Gastrocnemius medialis (tissue), 4 donors: Measurements from ENCODE around the gene MYH13. TPM values are rescaled to one million over a fixed set of nuclear protein-coding genes. Genes with fewer than 3 reads are reported as not detected.
A peak's percentile ranks its signal among the peaks of the same experiment; 100 is the strongest.

ENCODE experiments used
- ATAC-seq, 2 donors: fragments of 150-250 bp; one replicate each; pipeline ENCODE4 v1.9.1; 2016
- DNase-seq, 2 donors: peaks; one replicate each; pipeline ENCODE4 v3.0.0-alpha.2; 2019
- H3K27ac ChIP-seq, 4 donors: fragments of 200-600 bp; sonication (generic); 1 replicate in 1 of 4; 2 replicates in 3 of 4; pipeline ENCODE4 v1.5.1; 2016 to 2018; ENCODE audit warnings: mild to moderate bottlenecking in 2 of 4, moderate library complexity in 1 of 4
- H3K27me3 ChIP-seq, 3 donors: fragments of 200-600 bp; sonication (generic) in 2 of 3; 1 replicate in 1 of 3; 2 replicates in 2 of 3; pipeline versions ENCODE4 v1.5.1 to v1.6.0; 2016 to 2019; ENCODE audit warnings: mild to moderate bottlenecking in 1 of 3, moderate library complexity in 1 of 3
- H3K36me3 ChIP-seq, 2 donors: fragments of 200-600 bp; sonication (generic) in 1 of 2; one replicate each; pipeline ENCODE4 v1.5.1; 2017 to 2018
- H3K4me1 ChIP-seq, 2 donors: fragments of 200-600 bp; sonication (generic) in 1 of 2; one replicate each; pipeline ENCODE4 v1.5.1; 2016 to 2017; ENCODE audit warnings: mild to moderate bottlenecking in 2 of 2
- H3K4me3 ChIP-seq, 4 donors: fragments of 200-600 bp; sonication (generic) in 3 of 4; 1 replicate in 1 of 4; 2 replicates in 3 of 4; pipeline ENCODE4 v1.5.1; 2016 to 2019; ENCODE audit warnings: mild to moderate bottlenecking in 2 of 4
- H3K9me3 ChIP-seq, 3 donors: fragments of 200-600 bp; sonication (generic) in 2 of 3; 1 replicate in 1 of 3; 2 replicates in 2 of 3; pipeline ENCODE4 v1.5.1; 2016 to 2019
- POLR2A ChIP-seq, 2 donors: fragments of 450-650 bp; IDR thresholded peaks; one replicate each; pipeline ENCODE4 v1.6.1; 2017; ENCODE audit warnings: antibody characterized with exemption in 2 of 2, mild to moderate bottlenecking in 2 of 2, moderate library complexity in 2 of 2
- in situ Hi-C, 4 donors: fragments of 200-750 bp; cut with MboI; loops; one replicate each; pipeline versions ENCODE4 v1.15.0 to v1.8.0; 2017; ENCODE audit warnings: low sequenced_read_pairs in 4 of 4
- intact Hi-C: fragments of 100-400 bp; cut with DNase I; formaldehyde crosslinking; loops from one replicate; pipeline ENCODE4 v1.15.1; 2023; ENCODE audit warnings: low total_unique reads
- total RNA-seq, 4 donors: library from RNA; depleted of rRNA; stranded (reverse); fragments of >200 nt; gene quantifications; one replicate each; pipeline versions ENCODE4 v1.1.0 to v1.2.3, GENCODE V29; 2016
- TF ChIP-seq, protein P1 (sequence below), 5 experiments: fragments of 450-650 bp in 3 of 5; fragments of 200-600 bp in 2 of 5; sonication (generic) in 2 of 5; IDR thresholded peaks in 4 of 5; conservative IDR thresholded peaks in 1 of 5; 1 replicate in 4 of 5; 2 replicates in 1 of 5; pipeline ENCODE4 v1.5.1; 2016 to 2019; ENCODE audit warnings: antibody characterized with exemption in 5 of 5, mild to moderate bottlenecking in 3 of 5, moderate library complexity in 3 of 5

The MYH13 gene
- total RNA-seq, 4 donors from 2014 or later, result not detected

DNA sequence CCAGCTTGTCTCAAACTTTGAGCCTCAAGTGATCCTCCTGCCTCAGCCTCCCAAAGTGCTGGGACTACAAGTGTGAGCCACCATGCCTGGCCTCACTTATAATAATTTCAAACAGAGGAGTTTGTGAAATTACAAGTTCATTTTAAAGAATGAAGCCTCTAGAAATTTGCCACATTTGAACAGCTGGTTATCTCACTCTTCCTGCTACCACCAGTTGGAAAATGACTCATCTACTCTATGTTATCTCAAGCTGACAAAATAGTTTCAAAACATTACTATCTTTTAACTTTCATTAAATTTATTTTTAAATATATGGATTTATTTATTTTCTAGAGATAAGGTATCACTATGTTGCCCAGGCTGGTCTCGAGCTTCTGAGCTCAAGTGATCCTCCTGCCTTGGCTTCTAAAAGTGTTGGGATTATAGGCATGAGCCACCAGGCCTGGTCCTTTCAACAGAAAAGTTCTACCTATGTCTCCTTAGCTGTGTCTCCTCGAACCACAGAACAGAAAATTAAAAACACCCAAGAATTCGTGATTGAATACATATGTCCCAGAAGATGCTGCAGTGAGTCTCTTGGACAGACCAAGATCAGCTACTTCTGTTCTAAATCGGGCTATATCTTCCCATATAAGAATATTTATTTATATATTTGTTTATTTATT is 47.6 kb downstream of the MYH13 start:
- TF ChIP-seq, protein P1, sequence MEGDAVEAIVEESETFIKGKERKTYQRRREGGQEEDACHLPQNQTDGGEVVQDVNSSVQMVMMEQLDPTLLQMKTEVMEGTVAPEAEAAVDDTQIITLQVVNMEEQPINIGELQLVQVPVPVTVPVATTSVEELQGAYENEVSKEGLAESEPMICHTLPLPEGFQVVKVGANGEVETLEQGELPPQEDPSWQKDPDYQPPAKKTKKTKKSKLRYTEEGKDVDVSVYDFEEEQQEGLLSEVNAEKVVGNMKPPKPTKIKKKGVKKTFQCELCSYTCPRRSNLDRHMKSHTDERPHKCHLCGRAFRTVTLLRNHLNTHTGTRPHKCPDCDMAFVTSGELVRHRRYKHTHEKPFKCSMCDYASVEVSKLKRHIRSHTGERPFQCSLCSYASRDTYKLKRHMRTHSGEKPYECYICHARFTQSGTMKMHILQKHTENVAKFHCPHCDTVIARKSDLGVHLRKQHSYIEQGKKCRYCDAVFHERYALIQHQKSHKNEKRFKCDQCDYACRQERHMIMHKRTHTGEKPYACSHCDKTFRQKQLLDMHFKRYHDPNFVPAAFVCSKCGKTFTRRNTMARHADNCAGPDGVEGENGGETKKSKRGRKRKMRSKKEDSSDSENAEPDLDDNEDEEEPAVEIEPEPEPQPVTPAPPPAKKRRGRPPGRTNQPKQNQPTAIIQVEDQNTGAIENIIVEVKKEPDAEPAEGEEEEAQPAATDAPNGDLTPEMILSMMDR (IDR thresholded peaks at IDR 0.05 in 4 of 5, conservative IDR thresholded peaks at IDR 0.05 in 1 of 5), result no peak
- no peak for TF ChIP-seq POLR2A (IDR thresholded peaks at IDR 0.05)
- intact Hi-C loops, result no loop called here
- H3K4me1 ChIP-seq, result no peaks in the 10 kb centered on the region
- H3K4me3 ChIP-seq, result no peak overlapping the region
- ATAC-seq (no peak), DNase-seq (no peak)
- H3K27me3 ChIP-seq, result no peaks in the 10 kb centered on the region
- no peak overlapping the region for H3K27ac ChIP-seq
- H3K36me3 ChIP-seq, result no peaks in the 10 kb centered on the region
- in situ Hi-C loops, result loop anchor here (5.0 to 10.0 kb wide), 2 partner anchors 290 to 292 kb away; no protein-coding TSS in a partner anchor
- no peaks in the 10 kb centered on the region for H3K9me3 ChIP-seq

- TF ChIP-seq, protein P1 (IDR thresholded peaks at IDR 0.05 in 4 of 5, conservative IDR thresholded peaks at IDR 0.05 in 1 of 5), result no peak
- no peak for TF ChIP-seq POLR2A (IDR thresholded peaks at IDR 0.05)
- no peak overlapping the region for H3K27ac ChIP-seq
- H3K27me3 ChIP-seq, result no peaks in the 10 kb centered on the region
- in situ Hi-C loops (loop anchor here in 2 of 4 donors (10.0 kb wide), 1 partner anchor 291 kb away; no protein-coding TSS in a partner anchor), intact Hi-C loops (no loop called here)
- no peak overlapping the region for H3K4me3 ChIP-seq
- no peaks in the 10 kb centered on the region for H3K9me3 ChIP-seq
- ATAC-seq (no peak), DNase-seq (no peak)
- H3K36me3 ChIP-seq, result no peaks in the 10 kb centered on the region
- no peaks in the 10 kb centered on the region for H3K4me1 ChIP-seq
Observed at GRCh38 chr17:10323812-10324610, 48.8 kb downstream of the MYH13 start.

GRCh38 chr17:10318535-10318934 is 54.3 kb downstream of the MYH13 start:
- no peak for TF ChIP-seq POLR2A (IDR thresholded peaks at IDR 0.05)
- TF ChIP-seq, protein P1 (IDR thresholded peaks at IDR 0.05 in 4 of 5, conservative IDR thresholded peaks at IDR 0.05 in 1 of 5), result no peak
- intact Hi-C loops (no loop called here), in situ Hi-C loops (no loop called here)
- H3K27ac ChIP-seq, result no peak overlapping the region
- DNase-seq (no peak), ATAC-seq (no peak)
- no peaks in the 10 kb centered on the region for H3K9me3 ChIP-seq
- H3K4me1 ChIP-seq, result no peaks in the 10 kb centered on the region
- no peaks in the 10 kb centered on the region for H3K36me3 ChIP-seq
- no peak overlapping the region for H3K4me3 ChIP-seq
- no peaks in the 10 kb centered on the region for H3K27me3 ChIP-seq

DNA sequence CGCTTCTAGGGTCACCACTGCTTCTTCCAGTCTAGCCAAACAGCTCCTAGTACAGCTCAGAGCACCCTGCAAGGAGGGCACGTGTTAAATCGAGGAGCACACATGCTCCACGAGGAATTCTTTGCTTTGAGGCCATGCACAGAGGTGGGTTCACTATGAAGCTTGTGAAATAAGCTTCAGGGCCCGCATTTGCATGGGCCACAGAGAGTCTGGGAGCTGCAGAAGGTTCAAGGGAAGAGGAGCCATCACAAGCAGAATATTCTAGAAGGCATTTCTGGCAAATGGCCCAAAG is 55.3 kb downstream of the MYH13 start:
- Histone ChIP-seq H3K27ac (no peak overlapping the region), H3K4me1 (no peaks in the 10 kb centered on the region), H3K9me3 (no peaks in the 10 kb centered on the region), H3K36me3 (no peaks in the 10 kb centered on the region), H3K27me3 (no peaks in the 10 kb centered on the region), H3K4me3 (no peak overlapping the region)
- in situ Hi-C loops, result no loop called here
- DNase-seq (no peak), ATAC-seq (no peak)
- no peak for TF ChIP-seq POLR2A (IDR thresholded peaks at IDR 0.05)
- TF ChIP-seq, protein P1 (IDR thresholded peaks at IDR 0.05 in 4 of 5, conservative IDR thresholded peaks at IDR 0.05 in 1 of 5), result peak in 1 of 5 experiments; percentile 7
- intact Hi-C loops, result no loop called here
